HEK293T (cell line): Measurements from ENCODE around the gene GPHA2.

ENCODE experiments used
- ARNT ChIP-seq: fragments of 450-650 bp; IDR thresholded peaks from 2 replicates; pipeline ENCODE4 v1.6.1; 2017; ENCODE audit warnings: mild to moderate bottlenecking
- BHLHE40 ChIP-seq: fragments of 450-650 bp; IDR thresholded peaks from 2 replicates; pipeline ENCODE4 v1.6.1; 2016; ENCODE audit warnings: mild to moderate bottlenecking, moderate library complexity, borderline replicate concordance
- ELF4 ChIP-seq: fragments of 450-650 bp; IDR thresholded peaks from 2 replicates; pipeline ENCODE4 v1.6.1; 2017; ENCODE audit warnings: antibody characterized with exemption
- HDGF ChIP-seq: fragments of 450-650 bp; IDR thresholded peaks from 2 replicates; pipeline ENCODE4 v1.6.1; 2017; ENCODE audit warnings: antibody characterized with exemption, borderline replicate concordance
- L3MBTL2 ChIP-seq: fragments of 450-650 bp; conservative IDR thresholded peaks from 2 replicates; pipeline ENCODE4 v1.6.1; 2016; ENCODE audit warnings: mild to moderate bottlenecking
- LEF1 ChIP-seq: fragments of 450-650 bp; IDR thresholded peaks from 2 replicates; pipeline ENCODE4 v1.6.1; 2017; ENCODE audit warnings: mild to moderate bottlenecking, borderline replicate concordance
- NFRKB ChIP-seq: fragments of 450-650 bp; IDR thresholded peaks from 2 replicates; pipeline ENCODE4 v1.6.1; 2016; ENCODE audit warnings: mild to moderate bottlenecking, moderate library complexity
- SP1 ChIP-seq: fragments of 450-650 bp; IDR thresholded peaks from 2 replicates; pipeline ENCODE4 v1.6.1; 2017
- SUZ12 ChIP-seq: fragments of 450-650 bp; IDR thresholded peaks from 2 replicates; pipeline ENCODE4 v1.6.1; 2016; ENCODE audit warnings: mild to moderate bottlenecking
- TARDBP ChIP-seq: fragments of 450-650 bp; IDR thresholded peaks from 2 replicates; pipeline ENCODE4 v1.6.1; 2016
- ZNF384 ChIP-seq: fragments of 450-650 bp; IDR thresholded peaks from 2 replicates; pipeline ENCODE4 v1.6.1; 2016

DNA sequence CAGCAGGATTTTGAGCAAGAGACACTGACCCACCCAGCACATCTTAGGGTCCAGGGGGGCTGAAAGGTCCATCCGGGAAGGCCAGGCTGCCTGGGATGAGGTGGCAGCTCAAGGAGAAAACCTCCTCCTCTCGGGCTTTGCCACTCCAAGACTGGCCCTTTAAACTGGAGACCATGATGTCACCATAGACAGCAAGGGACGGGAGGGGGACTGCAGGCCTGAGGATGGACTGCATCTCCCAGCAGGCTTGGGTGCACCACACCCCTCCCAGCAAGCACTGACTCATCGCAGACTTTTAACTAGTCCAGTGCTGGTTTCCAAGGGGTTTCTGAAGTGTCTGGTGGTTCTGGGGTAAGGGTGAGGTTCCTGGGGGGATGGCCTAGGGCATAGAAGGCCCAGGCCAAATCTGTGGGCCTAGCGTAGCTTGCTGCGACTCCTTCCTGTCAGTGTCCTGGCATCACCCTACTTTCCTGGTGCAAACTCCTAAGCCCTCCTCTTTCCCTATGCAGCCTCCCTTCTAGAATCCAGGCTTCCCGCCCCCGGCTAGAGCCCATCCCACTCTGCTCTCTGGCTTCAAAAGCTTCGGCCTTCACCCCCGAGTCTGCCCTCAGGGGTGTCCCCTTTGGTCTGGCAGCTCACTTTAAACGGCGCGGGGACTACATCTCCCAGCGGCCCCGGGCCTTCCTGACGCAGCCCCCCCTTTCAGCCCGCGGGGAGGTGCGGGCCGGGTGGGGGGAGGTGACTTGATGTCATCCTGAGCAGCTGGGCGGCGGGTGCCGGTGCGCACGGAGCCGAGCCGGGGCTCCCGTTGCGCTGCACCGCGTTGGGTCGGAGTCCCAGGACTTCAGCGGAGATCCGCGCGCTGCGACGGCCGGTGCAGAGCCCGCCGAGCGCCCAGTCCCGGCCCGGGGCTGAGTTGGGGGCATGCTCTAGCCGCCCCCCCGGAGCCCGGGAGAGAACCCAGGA is 11.5 kb downstream of the GPHA2 start, which contains the start of gene PPP2R5B:
- no peak for TF ChIP-seq ZNF384
- TF ChIP-seq HDGF = peak; percentile 11; the same call in 1 of the 2 replicates
- TF ChIP-seq NFRKB = no peak
- no peak for TF ChIP-seq BHLHE40
- no peak for TF ChIP-seq SUZ12
- TF ChIP-seq SP1 = no peak
- no peak for TF ChIP-seq L3MBTL2
- no peak for TF ChIP-seq LEF1
- TF ChIP-seq ARNT = no peak
- TF ChIP-seq TARDBP = no peak
- 0 out of 2 replicates have a peak, but pooled peaks have one; percentile 39 for TF ChIP-seq ELF4
